M059J (cell line): ENCODE results near the gene ACAP3. TPM values are rescaled to one million over a fixed set of nuclear protein-coding genes. Genes with fewer than 3 reads are reported as not detected.

ENCODE experiments used
- DNase-seq: peaks from one replicate; pipeline ENCODE4 v3.0.0-alpha.2; 2012; ENCODE audit warnings: low read depth
- total RNA-seq: library from RNA; depleted of rRNA; stranded (reverse); fragments of >200 nt; shearing (Covaris generic); gene quantifications from 2 replicates; pipeline ENCODE4 v1.2.3, GENCODE V29; 2014

ACAP3 gene
- total RNA-seq, 1 experiment from 2014 or later: 13.9 TPM

- no peak for DNase-seq
Observed at GRCh38 chr1:1286313-1287261, 21.1 kb downstream of the ACAP3 start.

- no peak for DNase-seq
Observed at GRCh38 chr1:1285611-1286311, 22.0 kb downstream of the ACAP3 start.

GRCh38 chr1:1285102-1285571 lies 22.6 kb downstream of the ACAP3 start:
- DNase-seq: no peak

- DNase-seq: no peak
Observed at GRCh38 chr1:1284221-1285101, 23.3 kb downstream of the ACAP3 start.

GRCh38 chr1:1283821-1284220 lies 23.9 kb downstream of the ACAP3 start:
- peak; percentile 36 for DNase-seq

GRCh38 chr1:1282998-1283397 lies 24.7 kb downstream of the ACAP3 start:
- DNase-seq: peak; percentile 76

- peak; percentile 84 for DNase-seq
Observed at GRCh38 chr1:1281533-1282321, 26.0 kb downstream of the ACAP3 start.

GRCh38 chr1:1280782-1281481 lies 26.8 kb downstream of the ACAP3 start:
- no peak for DNase-seq

- no peak for DNase-seq
Observed at GRCh38 chr1:1279028-1279427, 28.7 kb downstream of the ACAP3 start.

GRCh38 chr1:1278620-1279019 lies 29.1 kb downstream of the ACAP3 start:
- DNase-seq: no peak

- DNase-seq: no peak
Observed at GRCh38 chr1:1275836-1276235, 31.9 kb downstream of the ACAP3 start.

GRCh38 chr1:1274931-1275431 lies 32.7 kb downstream of the ACAP3 start:
- no peak for DNase-seq

- DNase-seq: no peak
Observed at GRCh38 chr1:1274299-1274930, 33.3 kb downstream of the ACAP3 start.

GRCh38 chr1:1273512-1274298 lies 34.0 kb downstream of the ACAP3 start, which contains the start of gene UBE2J2:
UBE2J2 (minus strand) TSS chr1:1273854; CDS start chr1:1267992, 5,862 bp downstream.
- peak; percentile 79 for DNase-seq

- no peak for DNase-seq
Observed at GRCh38 chr1:1273209-1273511, 34.6 kb downstream of the ACAP3 start.

GRCh38 chr1:1272341-1273208 lies 35.2 kb downstream of the ACAP3 start:
- DNase-seq: no peak

GRCh38 chr1:1270813-1271212 lies 36.9 kb downstream of the ACAP3 start:
- DNase-seq: no peak

GRCh38 chr1:1268284-1268682 lies 39.4 kb downstream of the ACAP3 start:
- DNase-seq: no peak
